Smooth muscle cell (in vitro differentiated cells): ENCODE results near the gene NSA2. TPM values are rescaled to one million over a fixed set of nuclear protein-coding genes. Genes with fewer than 3 reads are reported as not detected.

Experiments used
- DNase-seq: peaks from one replicate; lab custom pipeline; 2025; ENCODE audit not compliant: unreplicated experiment; lab: John Stamatoyannopoulos, UW
- H2AFZ ChIP-seq: fragments of 200-600 bp; sonication (generic); 2 replicates; pipeline ENCODE4 v1.6.0; 2016; ENCODE audit warnings: antibody characterized with exemption, low read depth, mild to moderate bottlenecking
- H3F3A ChIP-seq: fragments of 200-600 bp; sonication (generic); 2 replicates; pipeline ENCODE4 v1.6.0; 2017; ENCODE audit warnings: antibody characterized with exemption, low read depth
- H3K27ac ChIP-seq: fragments of 200-600 bp; sonication (generic); 2 replicates; pipeline ENCODE4 v1.5.1; 2016; ENCODE audit warnings: low read depth, mild to moderate bottlenecking
- H3K27me3 ChIP-seq: fragments of 200-600 bp; sonication (generic); 2 replicates; pipeline ENCODE4 v1.6.1; 2016; ENCODE audit warnings: low read depth, mild to moderate bottlenecking
- H3K36me3 ChIP-seq: fragments of 200-600 bp; sonication (generic); 2 replicates; pipeline ENCODE4 v1.5.1; 2016; ENCODE audit warnings: low read depth
- H3K4me1 ChIP-seq: fragments of 200-600 bp; sonication (generic); 2 replicates; pipeline ENCODE4 v1.5.1; 2016; ENCODE audit warnings: low read depth
- H3K4me2 ChIP-seq: fragments of 200-600 bp; sonication (generic); 2 replicates; pipeline ENCODE4 v1.6.0; 2016; ENCODE audit warnings: mild to moderate bottlenecking
- H3K4me3 ChIP-seq: fragments of 200-600 bp; sonication (generic); 2 replicates; pipeline ENCODE4 v1.5.1; 2016; ENCODE audit warnings: mild to moderate bottlenecking
- H3K79me2 ChIP-seq: fragments of 200-600 bp; sonication (generic); 2 replicates; pipeline ENCODE4 v1.6.0; 2016; ENCODE audit warnings: low read depth, mild to moderate bottlenecking
- H3K9ac ChIP-seq: fragments of 200-600 bp; sonication (generic); 2 replicates; pipeline ENCODE4 v1.6.0; 2016; ENCODE audit warnings: low read depth
- H3K9me3 ChIP-seq: fragments of 200-600 bp; sonication (generic); replicated peaks from 2 replicates; pipeline ENCODE4 v1.5.1; 2016; ENCODE audit warnings: low read depth
- H4K20me1 ChIP-seq: fragments of 200-600 bp; sonication (generic); 2 replicates; pipeline ENCODE4 v1.6.0; 2016; ENCODE audit warnings: low read depth
- WGBS: methylation state at CpG from one replicate; pipeline ENCODE4 v1.1.7; 2016; ENCODE audit warnings: low lambda C conversion rate; 5-methylcytosine and 5-hydroxymethylcytosine counted together
- polyA plus RNA-seq: library from polyadenylated mRNA; unstranded; fragments of >200 nt; fragmentation: Nextera tagmentation; extraction: Ambion mirVana; gene quantifications from 2 replicates; pipeline ENCODE4 v1.2.1, GENCODE V29; 2016
- total RNA-seq: library from RNA; depleted of rRNA; stranded (reverse); fragments of >200 nt; gene quantifications from 2 replicates; pipeline ENCODE4 v1.2.3, GENCODE V29; 2014
- TF ChIP-seq, protein P1 (sequence below): fragments of 200-600 bp; sonication (generic); IDR thresholded peaks from 2 replicates; pipeline ENCODE4 v1.5.1; 2017; ENCODE audit warnings: borderline replicate concordance, mild to moderate bottlenecking, antibody characterized with exemption; ENCODE audit not compliant: insufficient read depth, poor library complexity, severe bottlenecking

The NSA2 gene
- total and polyA plus RNA-seq, 2 experiments from 2014 or later: 43.6 to 65.2 TPM

DNA sequence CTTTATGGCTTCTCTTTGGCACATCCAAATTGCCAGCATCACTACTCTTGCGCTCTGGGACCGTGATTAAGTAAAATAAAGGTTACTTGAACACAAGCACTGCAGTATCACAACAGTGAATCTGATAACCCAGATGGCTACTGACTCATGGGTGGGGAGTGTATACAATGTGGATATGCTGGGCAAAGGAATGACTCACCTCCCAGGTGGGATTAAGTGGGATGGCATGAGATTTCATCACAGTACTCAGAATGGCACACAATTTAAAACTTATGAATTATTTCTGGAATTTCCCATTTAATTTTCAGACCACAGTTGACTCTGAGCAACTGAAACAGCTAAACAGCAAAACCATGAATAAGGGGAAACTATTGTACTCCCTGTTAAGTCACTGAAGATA lies 4.5 kb upstream of the NSA2 start:
- H3F3A ChIP-seq: no peaks in the 10 kb centered on the region
- H3K27ac ChIP-seq: peak overlapping the region; percentile 61
- no peak for DNase-seq
- no peaks in the 10 kb centered on the region for H4K20me1 ChIP-seq
- H2AFZ ChIP-seq: no peak overlapping the region
- no peaks in the 10 kb centered on the region for H3K9me3 ChIP-seq
- H3K4me1 ChIP-seq: peaks cover 11% of the 10 kb centered on the region
- H3K79me2 ChIP-seq: peaks cover 29% of the 10 kb centered on the region
- TF ChIP-seq, protein P1, sequence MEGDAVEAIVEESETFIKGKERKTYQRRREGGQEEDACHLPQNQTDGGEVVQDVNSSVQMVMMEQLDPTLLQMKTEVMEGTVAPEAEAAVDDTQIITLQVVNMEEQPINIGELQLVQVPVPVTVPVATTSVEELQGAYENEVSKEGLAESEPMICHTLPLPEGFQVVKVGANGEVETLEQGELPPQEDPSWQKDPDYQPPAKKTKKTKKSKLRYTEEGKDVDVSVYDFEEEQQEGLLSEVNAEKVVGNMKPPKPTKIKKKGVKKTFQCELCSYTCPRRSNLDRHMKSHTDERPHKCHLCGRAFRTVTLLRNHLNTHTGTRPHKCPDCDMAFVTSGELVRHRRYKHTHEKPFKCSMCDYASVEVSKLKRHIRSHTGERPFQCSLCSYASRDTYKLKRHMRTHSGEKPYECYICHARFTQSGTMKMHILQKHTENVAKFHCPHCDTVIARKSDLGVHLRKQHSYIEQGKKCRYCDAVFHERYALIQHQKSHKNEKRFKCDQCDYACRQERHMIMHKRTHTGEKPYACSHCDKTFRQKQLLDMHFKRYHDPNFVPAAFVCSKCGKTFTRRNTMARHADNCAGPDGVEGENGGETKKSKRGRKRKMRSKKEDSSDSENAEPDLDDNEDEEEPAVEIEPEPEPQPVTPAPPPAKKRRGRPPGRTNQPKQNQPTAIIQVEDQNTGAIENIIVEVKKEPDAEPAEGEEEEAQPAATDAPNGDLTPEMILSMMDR: no peak
- H3K36me3 ChIP-seq: peaks cover 24% of the 10 kb centered on the region
- 91% methylated on average over 2 of the region's 2 CpGs for WGBS
- H3K27me3 ChIP-seq: no peaks in the 10 kb centered on the region
- peak overlapping the region; percentile 9 for H3K4me2 ChIP-seq
- no peak overlapping the region for H3K4me3 ChIP-seq
- H3K9ac ChIP-seq: no peak overlapping the region

DNA sequence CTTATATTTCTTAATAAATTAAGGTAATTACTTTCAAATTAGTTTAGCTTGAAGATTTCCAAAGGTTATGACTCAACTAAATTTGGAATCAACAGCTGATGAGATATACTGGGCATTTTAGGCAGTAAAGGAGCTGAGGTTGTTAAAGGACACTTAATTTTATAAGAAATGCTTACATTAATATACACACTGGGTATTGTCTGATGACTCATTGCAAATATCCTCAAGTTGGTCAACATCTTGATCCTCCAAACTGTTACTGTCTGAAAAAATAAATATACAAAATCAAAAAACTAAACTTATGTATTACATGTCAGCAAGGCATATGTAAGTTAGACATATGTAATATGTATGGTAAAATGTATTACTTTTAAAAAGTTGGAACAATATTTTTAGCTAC lies 3.5 kb upstream of the NSA2 start:
- Histone ChIP-seq H3K27ac (peak overlapping the region; percentile 61), H3K27me3 (no peaks in the 10 kb centered on the region), H3K79me2 (peaks cover 36% of the 10 kb centered on the region), H3K9ac (no peak overlapping the region), H3K36me3 (peaks cover 17% of the 10 kb centered on the region), H2AFZ (no peak overlapping the region), H3K9me3 (no peaks in the 10 kb centered on the region), H4K20me1 (no peaks in the 10 kb centered on the region), H3K4me3 (no peak overlapping the region), H3F3A (no peaks in the 10 kb centered on the region), H3K4me1 (peaks cover 18% of the 10 kb centered on the region), H3K4me2 (no peak overlapping the region)
- TF ChIP-seq, protein P1: no peak
- DNase-seq: no peak

DNA sequence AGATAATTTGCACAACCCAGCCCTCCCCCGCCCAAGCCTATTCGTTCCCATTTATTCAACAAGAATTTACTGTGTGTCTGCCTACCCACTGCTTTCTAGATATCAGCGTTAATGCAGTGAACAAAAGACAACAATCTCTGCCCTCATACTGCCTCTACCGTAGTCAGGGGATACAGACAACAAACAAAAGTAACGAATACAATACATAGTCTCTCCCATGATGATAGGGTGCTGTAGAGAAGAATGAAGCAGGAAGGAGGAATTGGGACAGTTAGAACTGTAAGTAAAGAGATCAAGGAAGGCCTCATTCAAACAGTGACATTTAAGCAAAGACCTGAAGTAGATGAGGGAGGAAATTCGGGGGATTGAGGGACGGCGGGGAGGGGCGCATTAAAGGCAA lies 1.8 kb upstream of the NSA2 start:
- H3K4me1 ChIP-seq: peaks cover 18% of the 10 kb centered on the region
- peaks cover 5% of the 10 kb centered on the region for H3K36me3 ChIP-seq
- H3K27ac ChIP-seq: no peak overlapping the region
- peak overlapping the region; percentile 93 for H3K4me2 ChIP-seq
- H3K9ac ChIP-seq: peak overlapping the region; percentile 15
- TF ChIP-seq, protein P1: no peak
- no peak overlapping the region for H2AFZ ChIP-seq
- H3K27me3 ChIP-seq: no peaks in the 10 kb centered on the region
- H3F3A ChIP-seq: no peaks in the 10 kb centered on the region
- H3K79me2 ChIP-seq: peaks cover 40% of the 10 kb centered on the region
- H3K9me3 ChIP-seq: no peaks in the 10 kb centered on the region
- H4K20me1 ChIP-seq: no peaks in the 10 kb centered on the region
- WGBS: 90% methylated on average over 9 of the region's 9 CpGs
- peak overlapping the region; percentile 94 for H3K4me3 ChIP-seq
- no peak for DNase-seq

DNA sequence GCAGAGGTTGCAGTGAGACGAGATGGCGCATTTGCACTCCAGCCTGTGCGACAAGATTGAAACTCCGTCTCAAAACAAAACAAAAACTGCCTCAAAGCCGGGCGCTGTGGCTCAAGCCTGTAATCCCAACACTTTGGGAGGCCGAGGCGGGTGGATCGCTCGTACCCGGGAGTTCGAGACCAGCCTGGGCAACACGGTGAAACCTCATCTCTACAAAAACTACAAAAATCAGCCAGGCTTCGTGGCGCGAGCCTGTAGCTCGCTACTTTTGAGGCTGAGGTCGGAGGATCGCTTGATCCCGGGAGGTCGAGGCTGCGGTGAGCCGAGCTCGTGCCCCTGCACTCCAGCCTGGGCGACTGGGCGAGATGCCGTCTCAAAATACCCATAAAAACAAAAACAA lies 1.1 kb upstream of the NSA2 start:
- H3K27ac ChIP-seq: peak overlapping the region; percentile 46

More for the DNA sequence above, 1.1 kb upstream of the NSA2 start:
- H3K36me3 ChIP-seq: peaks cover 11% of the 10 kb centered on the region
- WGBS: 88% methylated on average over 27 of the region's 27 CpGs
- no peaks in the 10 kb centered on the region for H3K9me3 ChIP-seq
- H3F3A ChIP-seq: no peaks in the 10 kb centered on the region
- TF ChIP-seq, protein P1: no peak
- DNase-seq: no peak
- H3K27me3 ChIP-seq: no peaks in the 10 kb centered on the region
- peak overlapping the region; percentile 99 for H2AFZ ChIP-seq
- peak overlapping the region; percentile 82 for H3K9ac ChIP-seq
- H3K4me3 ChIP-seq: peak overlapping the region; percentile 94
- peaks cover 40% of the 10 kb centered on the region for H3K79me2 ChIP-seq
- no peaks in the 10 kb centered on the region for H4K20me1 ChIP-seq
- peak overlapping the region; percentile 93 for H3K4me2 ChIP-seq
- H3K4me1 ChIP-seq: peaks cover 18% of the 10 kb centered on the region
